Colonic mucosa (tissue), 4 donors: Measurements from ENCODE around the gene MICAL3. TPM values are rescaled to one million over a fixed set of nuclear protein-coding genes. Genes with fewer than 3 reads are reported as not detected.
A peak's percentile ranks its signal among the peaks of the same experiment; 100 is the strongest.

Experiments used
- DNase-seq: peaks from one replicate; pipeline ENCODE4 v3.0.0-alpha.2; 2020
- H3K27ac ChIP-seq: fragments of 200-600 bp; one replicate; pipeline ENCODE4 v1.8.0; 2021
- H3K27me3 ChIP-seq: fragments of 200-600 bp; one replicate; pipeline ENCODE4 v1.8.0; 2021
- H3K36me3 ChIP-seq: fragments of 200-600 bp; one replicate; pipeline ENCODE4 v1.8.0; 2021
- H3K4me1 ChIP-seq: fragments of 200-600 bp; one replicate; pipeline ENCODE4 v1.8.0; 2021; ENCODE audit warnings: mild to moderate bottlenecking
- H3K4me3 ChIP-seq: fragments of 200-600 bp; one replicate; pipeline ENCODE4 v1.8.0; 2021
- H3K9ac ChIP-seq, 2 donors: one replicate each; pipeline ENCODE4 v1.7.0; 2013; ENCODE audit warnings: control low read depth in 2 of 2, low read depth in 2 of 2, low read length in 2 of 2
- H3K9me3 ChIP-seq: fragments of 200-600 bp; one replicate; pipeline ENCODE4 v1.8.0; 2021
- intact Hi-C: fragments of 100-400 bp; cut with DNase I; formaldehyde crosslinking; loops from one replicate; pipeline ENCODE4 v1.14.1; 2022
- total RNA-seq, 2 donors: library from RNA; stranded (reverse); fragmentation: NEBNext Ultra II Directional in 1 of 2; extraction: Animal tissue kit (Norgen Biotek cat#: 25700) in 1 of 2; gene quantifications; one replicate each; pipeline ENCODE4 v1.2.1, GENCODE V29; 2021
- TF ChIP-seq, protein P1 (sequence below): fragments of 200-600 bp; IDR thresholded peaks from one replicate; pipeline ENCODE4 v1.8.0; 2022; ENCODE audit warnings: antibody characterized with exemption, mild to moderate bottlenecking
- donor health status: healthy.
- donor health status: DM: no; HTN: no; CAD: no.
- donor health status: DM: no; HTN: no; CAD: no.

MICAL3 gene
- total RNA-seq, 2 donors from 2014 or later, result 72.5 to 84.5 TPM

DNA sequence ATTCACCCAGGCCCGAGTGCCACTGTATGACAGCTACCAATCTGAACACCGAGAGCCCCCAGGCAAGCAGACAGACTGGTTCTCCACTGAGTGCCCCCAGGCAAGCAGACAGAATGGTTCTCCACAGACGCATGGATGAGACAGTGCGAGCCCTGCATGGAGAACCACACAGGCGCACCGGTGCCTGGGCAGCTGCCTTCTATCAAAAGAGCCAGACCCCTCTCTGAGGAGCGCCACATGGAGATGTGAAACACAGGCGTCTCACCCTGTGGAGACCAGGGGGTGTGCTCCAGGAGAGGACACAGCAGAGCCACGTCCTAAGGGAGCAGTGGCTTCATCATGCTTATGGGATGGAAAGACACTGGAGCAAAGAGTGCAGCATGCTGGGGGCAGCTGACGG is 155.6 kb downstream of the MICAL3 start:
- Histone ChIP-seq H3K9me3 (no peaks in the 10 kb centered on the region), H3K9ac (peak overlapping the region in 1 of 2 donors; percentile 82), H3K4me1 (peaks cover 26% of the 10 kb centered on the region), H3K36me3 (peaks cover 8% of the 10 kb centered on the region), H3K27me3 (no peaks in the 10 kb centered on the region), H3K4me3 (no peak overlapping the region), H3K27ac (peak overlapping the region; percentile 38)
- intact Hi-C loops, result no loop called here
- TF ChIP-seq, protein P1, sequence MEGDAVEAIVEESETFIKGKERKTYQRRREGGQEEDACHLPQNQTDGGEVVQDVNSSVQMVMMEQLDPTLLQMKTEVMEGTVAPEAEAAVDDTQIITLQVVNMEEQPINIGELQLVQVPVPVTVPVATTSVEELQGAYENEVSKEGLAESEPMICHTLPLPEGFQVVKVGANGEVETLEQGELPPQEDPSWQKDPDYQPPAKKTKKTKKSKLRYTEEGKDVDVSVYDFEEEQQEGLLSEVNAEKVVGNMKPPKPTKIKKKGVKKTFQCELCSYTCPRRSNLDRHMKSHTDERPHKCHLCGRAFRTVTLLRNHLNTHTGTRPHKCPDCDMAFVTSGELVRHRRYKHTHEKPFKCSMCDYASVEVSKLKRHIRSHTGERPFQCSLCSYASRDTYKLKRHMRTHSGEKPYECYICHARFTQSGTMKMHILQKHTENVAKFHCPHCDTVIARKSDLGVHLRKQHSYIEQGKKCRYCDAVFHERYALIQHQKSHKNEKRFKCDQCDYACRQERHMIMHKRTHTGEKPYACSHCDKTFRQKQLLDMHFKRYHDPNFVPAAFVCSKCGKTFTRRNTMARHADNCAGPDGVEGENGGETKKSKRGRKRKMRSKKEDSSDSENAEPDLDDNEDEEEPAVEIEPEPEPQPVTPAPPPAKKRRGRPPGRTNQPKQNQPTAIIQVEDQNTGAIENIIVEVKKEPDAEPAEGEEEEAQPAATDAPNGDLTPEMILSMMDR, result no peak
- DNase-seq, result no peak

- intact Hi-C loops, result no loop called here
- H3K36me3 ChIP-seq, result no peaks in the 10 kb centered on the region
- H3K27me3 ChIP-seq, result no peaks in the 10 kb centered on the region
- H3K27ac ChIP-seq, result peak overlapping the region; percentile 42
- peak; percentile 86 for DNase-seq
- H3K4me1 ChIP-seq, result peaks cover 26% of the 10 kb centered on the region
- no peaks in the 10 kb centered on the region for H3K9me3 ChIP-seq
- no peak overlapping the region for H3K9ac ChIP-seq
- no peak overlapping the region for H3K4me3 ChIP-seq
- TF ChIP-seq, protein P1, result no peak
Measured at GRCh38 chr22:17867160-17867785, 157.1 kb downstream of the MICAL3 start.

- TF ChIP-seq, protein P1, result no peak
- H3K36me3 ChIP-seq, result no peaks in the 10 kb centered on the region
- peak overlapping the region; percentile 42 for H3K27ac ChIP-seq
- intact Hi-C loops, result no loop called here
- no peaks in the 10 kb centered on the region for H3K9me3 ChIP-seq
- peaks cover 26% of the 10 kb centered on the region for H3K4me1 ChIP-seq
- H3K27me3 ChIP-seq, result no peaks in the 10 kb centered on the region
- no peak for DNase-seq
- no peak overlapping the region for H3K4me3 ChIP-seq
- no peak overlapping the region for H3K9ac ChIP-seq
Measured at GRCh38 chr22:17866621-17867020, 157.7 kb downstream of the MICAL3 start.

- no peak overlapping the region for H3K27ac ChIP-seq
- DNase-seq, result no peak
- intact Hi-C loops, result no loop called here
- no peaks in the 10 kb centered on the region for H3K27me3 ChIP-seq
- H3K4me1 ChIP-seq, result peaks cover 26% of the 10 kb centered on the region
- no peak overlapping the region for H3K9ac ChIP-seq
- no peaks in the 10 kb centered on the region for H3K36me3 ChIP-seq
- H3K4me3 ChIP-seq, result no peak overlapping the region
- H3K9me3 ChIP-seq, result no peaks in the 10 kb centered on the region
- TF ChIP-seq, protein P1, result no peak
Measured at GRCh38 chr22:17866127-17866526, 158.2 kb downstream of the MICAL3 start.

DNA sequence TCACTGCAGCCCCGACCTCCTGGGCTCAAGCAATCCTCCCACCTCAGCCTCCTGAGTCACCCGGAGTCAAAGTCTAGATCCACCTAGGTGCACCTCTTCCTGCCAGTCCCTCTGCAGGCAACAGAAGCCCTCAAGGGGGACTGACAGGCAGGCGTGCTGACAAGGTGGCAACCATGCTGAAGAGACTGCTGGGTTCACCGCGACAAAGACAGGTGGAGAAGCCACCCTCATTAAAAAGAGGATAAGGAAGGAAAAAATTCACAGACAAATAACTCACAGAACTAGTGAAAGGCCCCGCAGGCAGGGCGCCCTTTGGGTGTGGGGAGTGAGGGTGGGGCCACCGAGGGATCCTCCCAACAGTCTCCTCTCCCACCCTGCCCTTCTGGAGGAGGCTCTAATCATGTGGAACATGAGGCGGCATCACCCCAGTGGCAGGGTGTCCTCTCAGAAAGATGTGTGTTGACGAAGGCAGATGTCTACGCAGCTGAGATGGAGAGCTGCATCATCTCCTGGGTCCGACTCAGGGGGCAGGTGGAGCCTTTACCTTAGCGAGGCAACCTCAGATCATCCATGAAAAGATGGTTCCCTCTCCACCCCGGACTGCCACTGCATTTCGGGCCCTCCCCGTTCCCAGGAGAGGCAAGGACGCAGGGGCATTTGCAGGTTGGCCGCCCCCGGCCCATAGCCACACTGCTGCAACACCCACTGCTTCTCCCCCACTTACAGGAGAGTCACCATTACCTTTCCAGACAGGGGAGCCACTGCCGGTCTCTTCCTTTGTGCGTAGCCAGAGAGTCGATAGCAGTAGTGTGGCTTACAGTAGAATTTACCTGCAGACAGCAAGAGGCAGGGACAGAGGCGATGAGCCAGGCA is 158.9 kb downstream of the MICAL3 start:
- H3K4me1 ChIP-seq, result peaks cover 20% of the 10 kb centered on the region
- H3K36me3 ChIP-seq, result no peaks in the 10 kb centered on the region
- H3K4me3 ChIP-seq, result no peak overlapping the region
- TF ChIP-seq, protein P1, result no peak
- no peaks in the 10 kb centered on the region for H3K27me3 ChIP-seq
- H3K9ac ChIP-seq, result no peak overlapping the region
- H3K9me3 ChIP-seq, result no peaks in the 10 kb centered on the region
- no peak overlapping the region for H3K27ac ChIP-seq
- no peak for DNase-seq
- intact Hi-C loops, result no loop called here
